GM23248 (cell line): Measurements from ENCODE around the gene IZUMO4.

Experiments used
- EZH2 ChIP-seq: fragments of 200-600 bp; sonication (generic); IDR thresholded peaks from 2 replicates; pipeline ENCODE4 v1.6.1; 2018; ENCODE audit warnings: antibody characterized with exemption, mild to moderate bottlenecking; ENCODE audit not compliant: insufficient read depth, poor library complexity, severe bottlenecking
- EZH2phosphoT487 ChIP-seq: fragments of 200-600 bp; sonication (generic); IDR thresholded peaks from 2 replicates; pipeline ENCODE4 v1.6.1; 2018; ENCODE audit warnings: antibody characterized with exemption, moderate library complexity, mild to moderate bottlenecking, low read depth; ENCODE audit not compliant: insufficient read depth

GRCh38 chr19:2109046-2109864 is 12.5 kb downstream of the IZUMO4 start:
- TF ChIP-seq EZH2 (no peak), EZH2phosphoT487 (no peak)
